CD4-positive, alpha-beta T cell treated with Interleukin-2 at 100 ng/mL for 4 hours (primary cell): ENCODE data around the gene LPP.

Experiments
- DNase-seq: peaks from one replicate; pipeline ENCODE4 v3.0.0-alpha.2; 2020; ENCODE audit warnings: low spot score

LPP gene

DNA sequence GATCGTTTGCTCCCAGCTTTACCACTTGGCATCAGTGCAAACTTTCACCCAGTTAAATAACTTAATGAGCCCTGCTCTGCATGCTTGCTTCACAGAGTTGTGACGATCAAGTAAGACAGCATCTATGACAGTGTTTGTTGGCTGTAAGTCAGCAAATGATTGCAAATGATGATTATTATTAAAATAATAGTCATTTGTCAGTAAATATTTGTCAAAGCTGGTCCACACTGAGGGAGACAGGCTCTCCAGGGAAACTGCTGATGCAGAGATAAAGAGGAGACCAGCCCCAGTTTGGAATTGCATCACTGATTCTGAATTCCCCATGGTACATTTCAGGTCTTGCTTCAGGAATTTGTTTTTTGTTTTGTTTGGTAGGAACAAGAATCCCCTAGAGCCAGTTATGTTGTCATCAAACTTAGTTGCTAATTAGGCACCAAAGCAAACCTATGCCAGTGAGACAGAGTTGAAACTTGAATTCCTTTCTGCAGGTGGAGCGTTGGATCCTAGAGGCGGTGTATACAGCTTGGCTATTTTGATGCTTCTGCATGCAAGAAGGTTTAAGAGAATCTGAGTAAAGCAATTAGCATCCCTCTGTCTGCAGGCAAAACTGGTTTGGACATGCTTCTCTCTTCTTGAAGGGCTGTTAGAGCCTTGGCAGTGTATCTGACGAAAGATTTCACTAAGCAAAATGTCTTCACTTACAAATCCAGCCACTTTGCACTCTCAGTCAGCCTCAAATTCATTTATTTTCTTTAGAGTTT lies 679.2 kb downstream of the LPP start:
- DNase-seq = no peak

GRCh38 chr3:188834349-188834748 lies 680.4 kb downstream of the LPP start:
- no peak for DNase-seq

DNA sequence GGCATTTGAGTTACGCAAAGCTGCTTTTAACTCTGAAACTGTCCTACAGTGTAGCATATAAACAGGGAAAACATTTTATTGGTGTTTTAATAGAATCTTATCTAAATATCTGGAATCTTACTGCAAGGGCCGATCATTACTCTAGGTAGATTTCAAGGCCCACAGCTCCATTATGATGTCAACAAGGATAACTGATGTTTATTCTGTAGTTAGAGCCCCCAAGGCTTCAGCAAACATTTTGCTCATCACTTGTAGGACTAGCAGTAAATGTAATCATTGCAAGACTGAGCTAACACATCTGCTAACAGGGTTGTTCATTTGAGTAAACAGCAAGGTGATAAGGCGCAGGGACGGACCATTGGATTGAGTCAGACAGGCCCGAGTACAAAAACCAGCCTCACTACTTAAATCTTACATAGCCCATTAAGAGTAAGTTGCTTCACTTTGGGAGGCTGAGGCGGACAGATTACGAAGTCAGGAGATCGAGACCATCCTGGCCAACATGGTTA lies 685.3 kb downstream of the LPP start:
- DNase-seq = no peak

GRCh38 chr3:188840290-188840689 lies 686.3 kb downstream of the LPP start:
- no peak for DNase-seq

- no peak for DNase-seq
Measured at GRCh38 chr3:188841906-188842305, 687.9 kb downstream of the LPP start.

DNA sequence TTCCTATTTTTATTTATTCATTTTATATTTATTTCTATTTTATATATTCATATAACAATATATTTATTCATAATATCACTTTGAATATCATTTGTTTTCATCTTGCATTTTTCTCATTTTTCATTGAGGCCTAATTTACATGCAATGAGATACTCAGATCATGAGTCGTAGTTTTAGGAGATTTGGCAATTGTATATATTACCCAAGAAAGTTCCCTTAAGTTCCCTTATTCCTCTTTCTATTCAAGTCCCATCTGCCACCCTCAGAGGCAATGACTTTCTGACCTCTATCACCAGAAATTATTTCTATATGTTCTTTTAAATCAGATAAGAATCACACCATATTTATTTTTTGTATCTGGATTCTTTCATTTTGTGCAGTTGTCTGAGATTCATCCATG lies 688.7 kb downstream of the LPP start:
- no peak for DNase-seq

DNA sequence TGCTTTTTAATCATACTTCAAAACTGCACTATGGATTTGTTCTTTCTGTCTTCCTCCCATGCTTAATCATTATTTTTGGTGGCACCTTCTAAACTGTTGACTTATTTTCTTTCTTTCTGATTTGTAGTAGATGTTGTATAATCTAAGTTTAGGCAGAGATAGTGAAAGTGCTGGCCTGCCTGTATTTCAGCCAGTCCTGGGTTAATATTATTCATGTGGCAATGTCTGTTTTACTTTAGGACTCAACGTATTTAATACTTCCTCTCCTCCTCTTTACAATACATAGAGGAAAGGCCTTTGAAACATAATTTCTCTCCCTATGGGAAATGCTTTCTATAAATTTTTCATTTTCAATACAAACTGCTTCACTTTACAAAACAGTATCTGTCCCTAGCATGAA lies 690.1 kb downstream of the LPP start:
- no peak for DNase-seq

DNA sequence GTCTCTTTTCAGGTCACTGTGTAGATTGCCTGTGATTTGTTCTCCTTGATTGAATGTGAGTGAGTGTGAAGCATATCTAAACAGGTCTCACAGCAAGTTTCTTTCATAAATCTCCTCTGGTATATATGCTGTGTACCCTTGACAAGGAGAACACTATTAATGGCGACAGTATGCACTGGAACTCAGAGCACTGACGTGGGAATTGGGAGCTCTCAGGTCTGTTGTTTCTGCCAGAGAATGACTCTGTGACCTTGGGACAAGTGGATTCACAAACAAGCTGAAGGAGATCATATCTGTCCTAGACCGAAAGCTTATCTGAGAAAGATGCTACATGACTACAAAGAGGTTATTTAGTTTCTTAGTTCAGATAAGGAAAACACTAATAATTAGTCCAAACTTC lies 691.6 kb downstream of the LPP start:
- no peak for DNase-seq

- no peak for DNase-seq
Measured at GRCh38 chr3:188848947-188849346, 695.0 kb downstream of the LPP start.

GRCh38 chr3:188853856-188854771 lies 700.2 kb downstream of the LPP start:
- DNase-seq = no peak

GRCh38 chr3:188854772-188855149 lies 700.8 kb downstream of the LPP start:
- DNase-seq = no peak

- no peak for DNase-seq
Measured at GRCh38 chr3:188855675-188856074, 701.7 kb downstream of the LPP start.

DNA sequence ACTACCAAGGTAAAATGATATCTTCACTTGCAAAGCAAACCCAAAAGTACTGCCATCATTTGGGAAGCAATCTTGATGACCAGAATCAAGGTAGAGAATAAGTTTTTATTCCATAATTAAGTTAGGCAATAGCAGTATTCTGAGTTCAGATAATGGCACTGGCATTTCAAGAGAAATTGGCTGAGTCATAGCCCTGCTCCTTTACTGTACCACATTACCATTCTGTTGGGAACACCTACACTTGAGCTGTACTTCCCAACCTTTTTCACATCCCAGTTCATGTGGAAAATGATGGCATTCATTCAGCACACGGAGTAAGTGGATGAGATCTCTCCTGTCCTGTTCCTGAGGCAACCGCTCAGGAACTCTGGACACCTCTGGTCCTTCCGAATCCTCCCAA lies 706.2 kb downstream of the LPP start:
- no peak for DNase-seq

DNA sequence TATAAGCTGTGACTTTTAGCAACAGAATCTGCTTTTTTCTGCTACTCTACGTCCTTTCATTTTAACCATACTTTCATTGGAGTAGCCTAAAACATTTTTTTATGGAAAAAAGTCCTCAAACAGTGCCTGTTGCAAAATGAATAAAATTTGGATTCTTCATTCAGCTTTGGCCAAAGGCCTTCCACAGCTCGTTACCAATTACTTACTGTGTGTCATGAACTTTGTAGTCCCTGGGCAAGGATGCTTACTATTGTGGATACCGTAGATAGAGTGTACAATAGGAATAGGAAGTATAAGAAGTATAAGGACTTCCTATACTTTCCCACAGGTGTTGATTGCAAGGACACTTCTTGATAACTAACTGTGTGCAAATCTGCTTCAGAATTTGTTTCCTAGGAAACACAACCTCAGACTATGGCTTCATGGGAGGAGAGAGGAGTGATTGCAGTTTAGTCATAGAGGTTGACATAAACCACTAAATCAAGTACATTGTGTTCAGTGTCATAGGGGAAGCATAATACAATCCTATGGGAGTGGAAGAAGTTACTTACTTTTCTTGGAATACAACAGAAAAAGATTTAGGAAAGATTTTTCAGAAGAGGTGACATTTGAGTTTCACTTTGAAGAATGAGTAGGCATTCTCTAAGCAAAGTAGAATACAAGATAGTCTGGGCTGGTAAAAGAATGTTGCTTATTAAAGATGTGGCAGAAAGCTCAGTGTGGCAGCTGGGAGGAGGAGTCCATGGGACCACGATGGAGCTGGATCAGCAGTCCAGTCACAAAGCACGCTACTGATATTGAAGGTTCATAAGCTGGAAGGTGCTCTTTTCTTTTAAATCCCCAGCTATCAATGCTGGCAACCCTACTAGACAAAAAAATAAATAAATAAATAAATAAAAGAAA lies 708.1 kb downstream of the LPP start:
- no peak for DNase-seq

- no peak for DNase-seq
Measured at GRCh38 chr3:188863999-188864406, 710.0 kb downstream of the LPP start.

GRCh38 chr3:188867691-188868265 lies 713.8 kb downstream of the LPP start:
- DNase-seq = no peak

DNA sequence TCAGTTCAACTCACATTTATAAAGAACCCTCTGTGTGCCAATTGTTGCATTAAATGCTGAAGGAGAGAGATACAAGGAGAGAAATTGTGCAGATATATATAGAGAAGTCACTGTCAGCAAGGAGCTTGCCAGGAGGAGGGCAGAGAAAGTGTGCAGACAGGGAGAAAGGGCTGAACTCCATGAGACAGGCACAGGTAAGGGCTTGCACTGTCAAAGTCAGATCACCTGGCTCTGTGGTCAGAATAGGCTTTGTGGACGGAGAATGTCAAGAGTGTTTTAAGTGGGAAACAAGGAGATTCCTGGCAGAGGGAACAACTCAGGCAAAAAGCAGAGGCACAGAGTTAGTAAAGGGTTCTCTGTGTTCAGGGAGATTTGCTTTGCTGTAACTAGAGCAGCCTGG lies 714.8 kb downstream of the LPP start:
- DNase-seq = no peak

GRCh38 chr3:188869628-188870027 lies 715.7 kb downstream of the LPP start:
- DNase-seq = no peak

- no peak for DNase-seq
Measured at GRCh38 chr3:188870431-188870830, 716.5 kb downstream of the LPP start.

DNA sequence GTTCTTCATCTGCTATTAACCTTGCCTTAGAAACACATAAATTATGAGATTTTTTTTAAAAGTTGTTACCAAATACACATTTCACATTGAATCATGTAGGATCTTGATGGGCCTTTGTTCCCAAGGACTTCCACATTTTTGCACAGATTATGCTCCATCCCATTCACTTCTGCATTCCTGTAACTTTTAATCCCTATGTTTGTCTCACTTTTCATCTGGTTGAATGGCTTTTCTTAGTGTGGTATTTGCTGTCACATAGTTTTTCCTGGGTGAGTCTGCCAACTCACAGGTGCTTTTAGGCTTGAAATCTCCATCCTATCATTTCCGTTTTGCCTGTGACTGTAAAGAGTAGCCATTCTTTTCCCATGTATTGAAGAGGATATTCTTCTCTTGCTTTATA lies 720.6 kb downstream of the LPP start:
- no peak for DNase-seq

DNA sequence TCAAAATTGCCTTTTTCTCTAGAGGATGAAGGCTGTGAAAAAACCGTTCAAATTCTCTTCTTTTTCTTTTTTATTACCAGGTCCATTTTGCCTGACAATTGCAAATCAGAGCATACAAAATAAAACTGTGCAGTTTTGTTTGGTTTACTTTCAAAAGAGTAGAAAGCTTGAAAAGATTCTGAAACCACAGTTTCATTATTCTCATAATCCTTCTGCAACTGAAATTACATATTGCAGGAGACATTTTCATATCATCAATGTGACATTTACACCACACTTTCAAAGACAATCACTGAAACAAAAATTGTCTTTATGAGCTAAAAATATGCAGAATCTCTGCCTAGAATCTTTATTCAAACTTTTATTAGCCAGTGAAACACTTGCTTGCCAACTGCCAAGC lies 721.5 kb downstream of the LPP start:
- no peak for DNase-seq

GRCh38 chr3:188876370-188876769 lies 722.4 kb downstream of the LPP start:
- DNase-seq = no peak
